Lower lobe of right lung (tissue), 2 donors: Measurements from ENCODE around the gene FXYD2. TPM values are rescaled to one million over a fixed set of nuclear protein-coding genes. Genes with fewer than 3 reads are reported as not detected.

Experiments
- ATAC-seq, 2 donors: fragments of 200-7000 bp; cut with Tn5 transposase; one replicate each; pipeline ENCODE4 v1.9.1; 2020 to 2022; ENCODE audit warnings: mild to moderate bottlenecking in 2 of 2, moderate library complexity in 2 of 2
- DNase-seq: peaks from one replicate; pipeline ENCODE4 v3.0.0-alpha.2; 2020
- H3K27ac ChIP-seq: fragments of 200-600 bp; one replicate; pipeline ENCODE4 v1.8.0; 2022
- H3K27me3 ChIP-seq: fragments of 200-600 bp; one replicate; pipeline ENCODE4 v1.8.0; 2022; ENCODE audit warnings: low read depth
- H3K36me3 ChIP-seq: fragments of 200-600 bp; one replicate; pipeline ENCODE4 v1.8.0; 2022; ENCODE audit warnings: mild to moderate bottlenecking
- H3K4me1 ChIP-seq: fragments of 200-600 bp; one replicate; pipeline ENCODE4 v1.8.0; 2022
- H3K4me3 ChIP-seq: fragments of 200-600 bp; one replicate; pipeline ENCODE4 v1.8.0; 2022; ENCODE audit warnings: mild to moderate bottlenecking
- H3K9me3 ChIP-seq: fragments of 200-600 bp; one replicate; pipeline ENCODE4 v1.8.0; 2022
- intact Hi-C: fragments of 100-400 bp; cut with DNase I; formaldehyde crosslinking; loops from one replicate; pipeline ENCODE4 v1.11.0; 2022
- total RNA-seq: library from RNA; stranded (reverse); fragmentation: NEBNext Ultra II Directional; extraction: Animal tissue kit (Norgen Biotek cat#: 25700); gene quantifications from one replicate; pipeline ENCODE4 v1.2.1, GENCODE V29; 2021
- TF ChIP-seq, protein P1 (sequence below): fragments of 200-600 bp; IDR thresholded peaks from one replicate; pipeline ENCODE4 v1.8.0; 2022; ENCODE audit warnings: antibody characterized with exemption, mild to moderate bottlenecking
- donor health status: DM: no; HTN: yes; CAD: no; lungs with severe emphysema.

The FXYD2 gene
- total RNA-seq, 1 donor from 2014 or later = 2.8 TPM

DNA sequence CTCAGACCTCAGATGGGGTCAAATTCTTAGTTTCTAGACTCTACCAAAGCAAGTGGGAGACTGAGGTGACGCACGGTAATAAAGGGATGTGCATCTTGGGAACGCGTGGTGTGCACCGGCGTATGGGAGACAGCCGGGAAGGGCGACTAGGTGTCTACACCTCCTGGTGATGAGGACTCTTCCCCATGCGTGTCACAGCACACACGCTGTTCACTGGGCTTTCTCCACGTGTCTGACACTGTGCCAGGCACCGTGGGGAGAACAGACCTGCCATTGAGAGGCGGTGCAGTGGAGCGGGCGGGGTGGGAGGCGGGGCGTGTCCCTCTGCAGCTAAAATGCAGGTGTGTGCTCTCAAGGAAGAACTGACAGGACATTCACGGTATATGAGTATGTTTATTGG lies 46.6 kb upstream of the FXYD2 start:
- Histone ChIP-seq H3K4me1 (peaks cover 58% of the 10 kb centered on the region), H3K27ac (no peak overlapping the region), H3K9me3 (no peaks in the 10 kb centered on the region), H3K36me3 (no peaks in the 10 kb centered on the region), H3K27me3 (peaks cover 25% of the 10 kb centered on the region), H3K4me3 (no peak overlapping the region)
- intact Hi-C loops = no loop called here
- no peak for ATAC-seq
- TF ChIP-seq, protein P1, sequence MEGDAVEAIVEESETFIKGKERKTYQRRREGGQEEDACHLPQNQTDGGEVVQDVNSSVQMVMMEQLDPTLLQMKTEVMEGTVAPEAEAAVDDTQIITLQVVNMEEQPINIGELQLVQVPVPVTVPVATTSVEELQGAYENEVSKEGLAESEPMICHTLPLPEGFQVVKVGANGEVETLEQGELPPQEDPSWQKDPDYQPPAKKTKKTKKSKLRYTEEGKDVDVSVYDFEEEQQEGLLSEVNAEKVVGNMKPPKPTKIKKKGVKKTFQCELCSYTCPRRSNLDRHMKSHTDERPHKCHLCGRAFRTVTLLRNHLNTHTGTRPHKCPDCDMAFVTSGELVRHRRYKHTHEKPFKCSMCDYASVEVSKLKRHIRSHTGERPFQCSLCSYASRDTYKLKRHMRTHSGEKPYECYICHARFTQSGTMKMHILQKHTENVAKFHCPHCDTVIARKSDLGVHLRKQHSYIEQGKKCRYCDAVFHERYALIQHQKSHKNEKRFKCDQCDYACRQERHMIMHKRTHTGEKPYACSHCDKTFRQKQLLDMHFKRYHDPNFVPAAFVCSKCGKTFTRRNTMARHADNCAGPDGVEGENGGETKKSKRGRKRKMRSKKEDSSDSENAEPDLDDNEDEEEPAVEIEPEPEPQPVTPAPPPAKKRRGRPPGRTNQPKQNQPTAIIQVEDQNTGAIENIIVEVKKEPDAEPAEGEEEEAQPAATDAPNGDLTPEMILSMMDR = no peak
- DNase-seq = no peak

DNA sequence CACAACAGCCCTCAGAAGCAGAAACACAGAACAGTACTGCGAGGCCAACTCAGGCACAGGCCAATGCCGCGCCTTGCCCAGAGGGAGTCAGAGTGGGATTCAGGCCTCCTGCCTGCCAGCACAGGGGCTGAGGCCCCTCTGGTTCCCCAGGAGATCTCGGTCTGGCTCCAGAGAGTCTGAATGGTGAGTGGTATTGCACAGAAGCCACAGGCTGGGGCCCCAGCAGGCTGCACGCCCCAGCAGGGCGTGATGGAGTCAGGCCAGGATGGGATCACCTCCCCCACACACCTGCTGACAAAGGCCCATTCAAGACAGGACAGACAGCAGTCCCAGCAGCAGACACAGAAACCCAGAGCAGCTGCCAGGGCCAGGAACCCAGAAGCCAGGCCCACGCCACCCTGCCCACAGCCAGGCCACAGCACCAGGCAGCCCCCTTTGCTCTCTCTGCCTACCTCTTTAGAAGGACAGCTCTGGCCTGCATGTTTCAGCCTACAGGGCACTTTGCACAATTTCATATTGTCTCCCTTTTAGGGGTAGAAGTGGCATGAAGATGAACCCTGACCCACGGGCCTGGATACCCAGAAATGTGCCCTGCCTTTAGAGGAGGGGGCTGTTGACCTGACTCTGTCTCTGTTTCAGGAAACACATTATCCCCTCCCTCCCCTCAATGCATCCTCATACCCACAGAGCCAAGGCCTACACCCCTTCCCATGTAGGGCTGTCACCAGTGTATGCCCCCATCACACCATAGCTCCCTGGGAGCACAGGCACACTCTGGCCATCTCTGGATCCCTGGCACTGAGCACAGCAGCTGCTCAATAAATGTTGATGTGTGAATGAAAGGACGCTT lies 45.8 kb upstream of the FXYD2 start:
- DNase-seq (no peak), ATAC-seq (no peak)
- intact Hi-C loops = no loop called here
- H3K27ac ChIP-seq = no peak overlapping the region
- H3K9me3 ChIP-seq = no peaks in the 10 kb centered on the region
- TF ChIP-seq, protein P1 = no peak
- peaks cover 17% of the 10 kb centered on the region for H3K27me3 ChIP-seq
- peaks cover 49% of the 10 kb centered on the region for H3K4me1 ChIP-seq
- no peak overlapping the region for H3K4me3 ChIP-seq
- H3K36me3 ChIP-seq = no peaks in the 10 kb centered on the region

DNA sequence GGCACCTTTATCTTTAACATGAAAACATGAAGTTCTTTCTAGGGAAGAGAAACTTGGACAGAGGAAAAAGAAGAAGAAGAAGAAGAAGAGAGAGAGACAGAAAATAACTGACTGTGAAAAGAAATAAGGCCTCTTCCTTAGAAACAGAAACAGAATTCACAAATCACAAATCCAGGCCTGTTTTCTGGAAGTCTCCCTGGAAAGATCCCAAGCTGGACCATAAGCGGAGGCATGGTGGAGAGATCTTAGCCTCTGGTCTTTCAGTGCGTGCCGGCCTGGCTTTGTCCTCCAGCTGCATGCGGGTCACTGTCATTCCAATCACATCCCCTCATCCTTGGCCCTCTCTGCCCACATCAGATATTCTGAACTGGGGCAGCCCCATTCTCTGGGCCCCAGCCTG lies 45.1 kb upstream of the FXYD2 start:
- H3K36me3 ChIP-seq = no peaks in the 10 kb centered on the region
- TF ChIP-seq, protein P1 = no peak
- H3K27ac ChIP-seq = no peak overlapping the region
- H3K9me3 ChIP-seq = no peaks in the 10 kb centered on the region
- H3K27me3 ChIP-seq = peaks cover 11% of the 10 kb centered on the region
- H3K4me1 ChIP-seq = peaks cover 42% of the 10 kb centered on the region
- H3K4me3 ChIP-seq = no peak overlapping the region
- ATAC-seq (no peak), DNase-seq (no peak)
- intact Hi-C loops = no loop called here

DNA sequence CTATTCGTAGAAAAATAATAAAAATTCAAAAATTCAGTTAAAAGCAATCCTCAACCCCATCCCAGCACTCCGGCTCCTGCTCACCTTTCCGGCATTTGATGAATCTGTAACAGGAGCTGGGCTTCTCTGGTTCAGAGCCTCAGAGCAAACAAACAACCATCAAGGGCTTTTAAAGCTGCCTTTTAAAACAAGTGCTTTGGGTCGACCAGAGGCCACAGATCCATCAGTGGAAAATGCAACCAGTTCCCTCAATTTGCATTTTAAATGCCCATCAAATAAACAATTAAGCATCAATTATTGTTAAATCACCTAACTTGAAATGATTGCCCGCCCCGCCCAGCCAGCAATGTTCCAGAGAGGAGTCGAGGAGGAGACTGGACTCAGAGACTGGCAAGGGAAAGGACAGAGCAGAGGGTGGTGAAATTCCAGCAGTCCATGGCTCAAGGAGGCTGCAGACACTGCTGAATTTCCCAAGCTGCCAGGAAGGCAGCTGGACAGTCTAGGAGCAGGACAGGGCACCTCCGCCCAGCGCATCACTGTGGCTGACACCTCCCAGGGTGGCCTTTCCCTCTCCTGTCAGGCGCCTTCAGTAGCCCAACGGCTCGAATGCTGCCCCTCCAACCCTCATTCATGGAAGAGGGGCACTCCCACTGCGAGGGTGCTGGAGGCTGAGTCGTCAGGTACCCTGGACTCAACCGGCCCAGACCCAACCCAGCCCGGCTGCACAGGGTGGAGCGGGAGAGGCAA lies 44.4 kb upstream of the FXYD2 start:
- H3K27me3 ChIP-seq = peaks cover 10% of the 10 kb centered on the region
- TF ChIP-seq, protein P1 = no peak
- no peaks in the 10 kb centered on the region for H3K36me3 ChIP-seq
- intact Hi-C loops = no loop called here
- no peak overlapping the region for H3K4me3 ChIP-seq
- ATAC-seq (no peak), DNase-seq (no peak)
- peaks cover 36% of the 10 kb centered on the region for H3K4me1 ChIP-seq
- H3K27ac ChIP-seq = no peak overlapping the region
- H3K9me3 ChIP-seq = no peaks in the 10 kb centered on the region

DNA sequence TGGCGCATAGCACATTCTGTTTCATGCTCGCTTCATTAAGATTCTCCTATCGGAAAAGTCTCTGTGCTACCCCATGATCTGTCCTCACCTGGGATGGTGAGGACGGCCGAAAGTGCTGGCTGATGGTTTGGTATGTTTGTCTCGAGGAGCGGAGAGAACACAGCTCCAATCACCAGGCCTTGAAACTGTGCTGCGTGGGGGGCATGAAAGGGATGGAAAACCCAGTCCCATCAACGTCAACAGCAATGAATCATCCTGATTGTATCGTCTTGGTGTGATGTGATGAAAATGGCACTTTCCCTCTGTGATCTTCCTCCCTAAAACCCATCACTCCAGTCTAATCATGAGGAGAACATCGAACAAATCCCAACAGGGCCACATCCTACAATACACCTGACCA lies 43.5 kb upstream of the FXYD2 start:
- intact Hi-C loops = no loop called here
- Histone ChIP-seq H3K36me3 (no peaks in the 10 kb centered on the region), H3K27me3 (peaks cover 10% of the 10 kb centered on the region), H3K4me1 (peaks cover 33% of the 10 kb centered on the region), H3K4me3 (no peak overlapping the region), H3K27ac (no peak overlapping the region), H3K9me3 (no peaks in the 10 kb centered on the region)
- DNase-seq (no peak), ATAC-seq (no peak)
- TF ChIP-seq, protein P1 = no peak
